AG10803 (cell line): Measurements from ENCODE around the gene HOXB5.

Experiments
- DNase-seq: peaks from one replicate; pipeline ENCODE4 v3.0.0; 2010; ENCODE audit warnings: low read depth
- H3K4me3 ChIP-seq: 2 replicates; pipeline ENCODE4 v1.5.1; 2011; ENCODE audit warnings: mild to moderate bottlenecking, low read length, control low read depth
- TF ChIP-seq, protein P1 (sequence below): conservative IDR thresholded peaks from 2 replicates; pipeline ENCODE4 v1.5.1; 2011; ENCODE audit warnings: mild to moderate bottlenecking, low read length, control low read depth, inconsistent platforms

The HOXB5 gene

DNA sequence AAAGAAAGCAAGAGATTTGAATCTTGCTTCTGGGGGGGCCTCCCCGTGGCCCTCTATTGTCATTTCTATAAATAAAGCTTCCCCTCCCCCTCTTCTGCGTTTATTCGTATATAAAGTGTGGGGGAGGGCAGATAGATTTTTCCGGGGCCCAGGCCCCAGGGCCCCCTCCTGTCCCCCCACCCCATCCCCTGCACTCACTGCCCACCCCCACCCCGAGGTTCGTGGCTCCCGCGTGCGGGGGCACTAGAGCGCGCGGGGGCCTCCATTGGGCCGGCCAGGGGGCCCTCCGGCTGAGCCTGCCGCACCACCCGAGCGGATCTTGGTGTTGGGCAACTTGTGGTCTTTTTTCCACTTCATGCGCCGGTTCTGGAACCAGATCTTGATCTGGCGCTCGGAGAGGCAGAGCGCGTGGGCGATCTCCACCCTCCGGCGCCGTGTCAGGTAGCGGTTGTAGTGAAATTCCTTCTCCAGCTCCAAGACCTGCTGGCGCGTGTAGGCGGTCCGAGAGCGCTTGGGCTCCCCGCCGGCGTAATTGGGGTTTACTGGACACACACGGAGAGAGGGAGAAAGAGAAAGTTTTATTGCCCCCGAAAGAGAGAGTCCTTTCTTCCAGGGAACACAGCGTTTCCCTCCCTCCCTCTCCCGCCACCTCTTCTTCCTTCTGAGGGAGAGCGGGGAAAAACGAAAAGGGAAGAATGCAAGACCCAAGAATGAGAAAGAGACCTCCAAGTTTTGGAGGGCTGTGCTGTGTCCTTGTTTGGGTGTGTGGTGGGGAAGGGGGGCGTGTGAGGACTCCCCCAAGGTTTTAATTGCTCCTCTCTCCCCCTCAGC is 16.9 kb downstream of the HOXB5 start:
- peak; percentile 75 for DNase-seq
- H3K4me3 ChIP-seq = peak overlapping the region; percentile 82
- TF ChIP-seq, protein P1, sequence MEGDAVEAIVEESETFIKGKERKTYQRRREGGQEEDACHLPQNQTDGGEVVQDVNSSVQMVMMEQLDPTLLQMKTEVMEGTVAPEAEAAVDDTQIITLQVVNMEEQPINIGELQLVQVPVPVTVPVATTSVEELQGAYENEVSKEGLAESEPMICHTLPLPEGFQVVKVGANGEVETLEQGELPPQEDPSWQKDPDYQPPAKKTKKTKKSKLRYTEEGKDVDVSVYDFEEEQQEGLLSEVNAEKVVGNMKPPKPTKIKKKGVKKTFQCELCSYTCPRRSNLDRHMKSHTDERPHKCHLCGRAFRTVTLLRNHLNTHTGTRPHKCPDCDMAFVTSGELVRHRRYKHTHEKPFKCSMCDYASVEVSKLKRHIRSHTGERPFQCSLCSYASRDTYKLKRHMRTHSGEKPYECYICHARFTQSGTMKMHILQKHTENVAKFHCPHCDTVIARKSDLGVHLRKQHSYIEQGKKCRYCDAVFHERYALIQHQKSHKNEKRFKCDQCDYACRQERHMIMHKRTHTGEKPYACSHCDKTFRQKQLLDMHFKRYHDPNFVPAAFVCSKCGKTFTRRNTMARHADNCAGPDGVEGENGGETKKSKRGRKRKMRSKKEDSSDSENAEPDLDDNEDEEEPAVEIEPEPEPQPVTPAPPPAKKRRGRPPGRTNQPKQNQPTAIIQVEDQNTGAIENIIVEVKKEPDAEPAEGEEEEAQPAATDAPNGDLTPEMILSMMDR = no peak

DNA sequence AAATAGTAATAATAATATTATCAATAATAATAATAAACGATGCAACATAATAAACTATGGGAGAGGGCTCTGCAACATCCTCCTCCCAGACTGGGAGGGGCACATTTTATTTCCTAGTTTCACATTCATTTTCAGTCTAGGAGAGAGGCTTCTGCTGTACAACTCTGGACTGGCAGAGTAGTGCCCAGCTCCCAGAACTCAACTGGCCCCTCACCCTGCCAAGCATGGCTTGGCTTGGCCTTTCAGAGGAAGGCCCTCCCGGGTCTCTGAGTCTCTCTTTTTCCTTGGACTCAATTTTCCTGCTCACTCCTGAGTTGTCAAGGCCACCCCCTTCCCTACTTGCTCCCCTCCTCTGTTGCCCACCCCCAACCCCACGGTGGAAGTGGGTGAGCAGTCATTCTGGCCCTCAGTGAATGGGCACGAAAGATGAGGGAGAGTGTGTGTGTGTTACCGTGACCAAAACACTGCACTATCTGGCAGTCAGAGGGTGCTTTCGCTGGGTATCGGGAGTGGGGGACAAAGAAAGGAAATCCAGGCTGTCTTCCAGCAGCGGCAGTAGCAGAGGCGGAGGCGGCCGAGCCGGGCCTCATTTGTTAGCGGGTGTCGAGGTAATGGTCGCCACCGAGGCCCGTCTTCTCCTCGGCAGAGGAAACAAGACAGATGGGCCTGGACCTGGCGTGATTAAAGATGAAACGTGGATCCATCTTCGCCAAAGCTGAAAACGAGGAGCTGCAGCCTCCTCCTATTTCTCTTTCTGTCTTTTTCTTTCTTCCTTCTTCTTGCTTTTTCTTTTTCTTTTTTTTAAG is 17.7 kb downstream of the HOXB5 start:
- TF ChIP-seq, protein P1 = no peak
- H3K4me3 ChIP-seq = peak overlapping the region; percentile 59
- DNase-seq = peak; percentile 55

DNA sequence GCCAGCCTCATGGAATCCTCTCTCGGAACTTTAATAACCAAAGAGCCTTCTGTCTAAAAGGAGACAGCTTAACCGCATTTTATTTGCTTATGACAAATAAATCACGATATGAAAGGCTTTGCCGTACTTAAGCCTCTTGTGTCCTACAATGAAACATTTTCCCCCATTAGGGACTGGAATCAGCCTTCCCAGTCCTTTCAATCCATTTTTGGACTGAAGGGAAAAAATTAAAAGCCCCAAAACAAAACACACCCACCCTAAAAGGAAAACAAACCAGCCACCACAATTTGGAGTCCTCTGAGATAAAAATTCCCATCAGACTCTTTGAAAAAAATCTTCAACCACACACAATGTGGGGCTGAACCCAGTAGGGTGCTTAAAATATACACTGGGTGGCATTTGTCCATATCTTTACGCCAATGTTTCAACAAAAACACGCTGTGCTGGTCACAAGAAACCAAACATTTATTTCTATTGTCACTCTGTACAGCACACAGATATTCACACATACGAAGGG is 18.5 kb downstream of the HOXB5 start:
- TF ChIP-seq, protein P1 = no peak
- DNase-seq = peak; percentile 85
- peak overlapping the region; percentile 59 for H3K4me3 ChIP-seq

DNA sequence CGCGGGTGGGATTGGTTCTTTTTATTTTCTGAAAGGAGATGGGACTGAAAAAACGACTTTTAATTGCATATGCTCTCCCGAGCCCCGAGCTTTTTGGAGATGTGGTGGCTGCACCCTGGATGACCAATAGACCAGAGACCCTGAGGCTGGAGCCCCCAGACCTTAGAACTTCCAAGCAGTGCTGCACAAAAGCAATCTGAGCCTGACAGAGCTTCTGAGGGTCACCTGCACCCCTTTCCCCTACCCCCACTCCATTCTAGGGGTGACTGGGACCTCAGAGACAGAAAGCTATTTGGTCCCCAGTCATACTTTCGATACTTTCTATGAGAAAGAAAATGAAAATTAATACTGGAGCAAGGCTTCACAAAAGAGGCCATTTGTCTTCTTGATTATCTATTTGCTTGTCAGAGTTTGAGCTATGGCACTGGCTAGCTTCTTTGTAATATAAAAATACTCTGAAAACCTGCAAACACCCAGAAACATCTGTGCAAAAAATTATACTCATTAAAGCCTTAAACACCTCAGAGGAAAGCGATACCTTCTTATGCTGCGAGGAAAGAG is 19.0 kb downstream of the HOXB5 start:
- no peak for DNase-seq
- TF ChIP-seq, protein P1 = no peak
- H3K4me3 ChIP-seq = peak overlapping the region; percentile 59

DNA sequence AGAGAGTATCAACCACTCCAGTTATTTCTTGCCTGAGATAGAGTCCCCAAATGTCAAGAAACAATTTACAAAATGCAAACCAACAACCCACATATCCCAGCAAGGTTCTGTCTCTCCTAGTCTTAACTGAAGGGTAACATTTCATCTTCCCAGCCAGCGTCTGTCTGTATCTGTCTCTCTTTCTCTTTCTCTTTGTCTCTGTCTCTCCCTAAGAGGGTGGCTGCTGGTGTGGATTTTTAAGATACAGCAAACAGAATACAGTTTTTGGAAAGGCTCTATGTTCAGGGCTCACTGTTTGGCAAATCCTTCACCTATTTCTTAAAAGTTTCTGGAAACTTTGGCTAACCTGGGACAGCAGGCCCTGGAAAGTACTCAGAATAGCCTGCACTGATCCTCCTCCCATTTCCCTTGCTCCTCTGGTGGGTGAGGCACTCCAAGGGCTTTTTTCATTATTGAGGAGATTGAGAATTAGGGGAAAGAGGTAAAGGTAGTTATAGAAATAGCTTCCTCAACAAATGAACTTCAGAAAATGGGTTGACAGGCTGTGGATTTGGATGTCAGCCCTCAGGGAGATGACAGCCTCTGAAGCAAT is 21.7 kb downstream of the HOXB5 start:
- DNase-seq = no peak
- peak overlapping the region; percentile 59 for H3K4me3 ChIP-seq
- TF ChIP-seq, protein P1 = no peak

DNA sequence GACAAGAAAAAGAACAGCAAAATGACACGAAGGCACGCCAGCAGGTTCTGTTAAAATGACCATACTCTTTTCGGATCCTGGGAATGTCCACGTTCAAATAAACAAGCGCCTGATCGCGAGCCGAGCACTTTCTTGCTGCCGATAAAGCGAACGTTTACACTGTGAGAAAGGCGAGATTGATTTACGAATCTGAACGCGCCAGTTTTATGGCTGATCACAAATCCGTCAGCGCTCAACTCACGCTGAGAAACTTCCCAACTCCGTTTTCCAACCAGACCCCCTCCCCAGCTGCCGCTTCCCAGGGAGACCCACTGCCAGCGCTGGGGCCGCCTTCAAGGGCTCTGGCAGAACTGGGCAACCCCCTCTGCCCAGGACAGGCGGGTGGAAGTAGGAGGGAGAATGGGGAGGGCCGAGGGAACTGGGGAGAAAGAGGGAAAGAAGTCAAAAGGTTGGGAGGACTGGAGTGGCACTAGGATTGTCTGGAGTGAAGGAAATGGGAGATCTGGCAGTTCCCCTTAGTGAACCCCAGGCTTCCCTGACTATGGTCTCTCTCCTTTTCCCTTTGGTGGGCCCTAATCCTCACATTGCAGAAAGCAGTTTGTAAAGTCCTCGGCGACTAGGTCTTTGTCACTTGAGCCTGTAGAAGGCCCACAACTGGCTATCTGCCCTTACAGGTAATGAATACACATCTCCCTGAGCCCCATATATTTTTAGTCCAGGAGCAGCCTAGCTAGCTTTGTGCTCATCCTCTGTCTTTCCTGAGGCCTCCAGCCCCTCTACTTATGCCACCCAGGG is 22.4 kb downstream of the HOXB5 start:
- TF ChIP-seq, protein P1 = no peak
- peak overlapping the region; percentile 59 for H3K4me3 ChIP-seq
- no peak for DNase-seq
